SK-N-SH treated with all-trans-retinoic acid at 6 μM for 48 hours (cell line): ENCODE measurements around the gene RETREG1.

Experiments used
- CSDC2 ChIP-seq: fragments of 250-450 bp; sonication (Bioruptor Pico); IDR thresholded peaks from 2 replicates; pipeline ENCODE4 v1.5.0; 2020; ENCODE audit warnings: mild to moderate bottlenecking, moderate library complexity
- PATZ1 ChIP-seq: fragments of 250-450 bp; sonication (Bioruptor Pico); IDR thresholded peaks from 2 replicates; pipeline ENCODE4 v1.8.0; 2020; ENCODE audit warnings: mild to moderate bottlenecking, moderate library complexity, borderline replicate concordance
- ZFP3 ChIP-seq: fragments of 250-450 bp; sonication (Bioruptor Pico); IDR thresholded peaks from 2 replicates; pipeline ENCODE4 v1.5.0; 2020; ENCODE audit warnings: mild to moderate bottlenecking, moderate library complexity
- ZNF70 ChIP-seq: fragments of 450-650 bp; formaldehyde crosslinking; IDR thresholded peaks from 2 replicates; pipeline ENCODE4 v1.5.0; 2020; ENCODE audit warnings: mild to moderate bottlenecking, moderate library complexity

GRCh38 chr5:16565118-16565517 lies 51.7 kb downstream of the RETREG1 start:
- TF ChIP-seq CSDC2 (CRISPR knock-in tag): no peak
- TF ChIP-seq ZFP3 (CRISPR knock-in tag): no peak
- no peak for TF ChIP-seq PATZ1 (CRISPR knock-in tag)
- no peak for TF ChIP-seq ZNF70 (CRISPR knock-in tag)
